ENCODE data around the gene TMEM52.

- TF ChIP-seq CTCF (IDR thresholded peaks at IDR 0.05; ENCODE audit: low read length) = no peak
- no peak for TF ChIP-seq EZH2 (optimal IDR thresholded peaks at IDR 0.05; ENCODE audit: low read depth, low read length)
Measured at GRCh38 chr1:1937061-1937460, 18.0 kb upstream of the TMEM52 start.
